ENCODE results near the gene SMIM21. TPM values are rescaled to one million over a fixed set of nuclear protein-coding genes. Genes with fewer than 3 reads are reported as not detected.

The SMIM21 gene
- total RNA-seq, 4 donors from 2014 or later = not detected

DNA sequence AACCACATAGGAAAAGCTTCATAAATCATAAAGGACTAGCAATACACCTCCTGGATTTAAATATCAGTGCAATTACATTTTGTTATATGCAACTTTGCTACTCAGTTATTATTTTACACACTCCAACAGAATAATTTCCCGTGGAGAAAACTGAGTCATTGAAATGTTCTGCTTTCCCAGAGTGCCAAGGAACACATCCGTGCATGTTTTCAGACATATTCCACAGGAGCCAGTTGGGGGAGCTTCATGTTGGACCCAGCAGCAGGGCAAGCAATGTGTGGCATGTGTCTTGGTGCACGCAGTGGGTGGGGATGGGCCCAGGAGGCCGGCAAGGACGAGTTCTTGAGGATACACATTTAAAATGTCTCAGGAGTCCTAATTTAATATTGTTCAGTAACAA lies 14.4 kb upstream of the SMIM21 start:
- Histone ChIP-seq H3K27me3 (peaks cover 0 to 8% of the 10 kb centered on the region in 2 donors), H3K36me3 (no peaks in the 10 kb centered on the region), H3K4me3 (no peak overlapping the region), H3K27ac (no peak overlapping the region), H3K4me1 (no peaks in the 10 kb centered on the region), H3K9me3 (no peaks in the 10 kb centered on the region)
- TF ChIP-seq POLR2A (IDR thresholded peaks at IDR 0.05) (no peak), EP300 (IDR thresholded peaks at IDR 0.05) (no peak)
- TF ChIP-seq, protein P1, sequence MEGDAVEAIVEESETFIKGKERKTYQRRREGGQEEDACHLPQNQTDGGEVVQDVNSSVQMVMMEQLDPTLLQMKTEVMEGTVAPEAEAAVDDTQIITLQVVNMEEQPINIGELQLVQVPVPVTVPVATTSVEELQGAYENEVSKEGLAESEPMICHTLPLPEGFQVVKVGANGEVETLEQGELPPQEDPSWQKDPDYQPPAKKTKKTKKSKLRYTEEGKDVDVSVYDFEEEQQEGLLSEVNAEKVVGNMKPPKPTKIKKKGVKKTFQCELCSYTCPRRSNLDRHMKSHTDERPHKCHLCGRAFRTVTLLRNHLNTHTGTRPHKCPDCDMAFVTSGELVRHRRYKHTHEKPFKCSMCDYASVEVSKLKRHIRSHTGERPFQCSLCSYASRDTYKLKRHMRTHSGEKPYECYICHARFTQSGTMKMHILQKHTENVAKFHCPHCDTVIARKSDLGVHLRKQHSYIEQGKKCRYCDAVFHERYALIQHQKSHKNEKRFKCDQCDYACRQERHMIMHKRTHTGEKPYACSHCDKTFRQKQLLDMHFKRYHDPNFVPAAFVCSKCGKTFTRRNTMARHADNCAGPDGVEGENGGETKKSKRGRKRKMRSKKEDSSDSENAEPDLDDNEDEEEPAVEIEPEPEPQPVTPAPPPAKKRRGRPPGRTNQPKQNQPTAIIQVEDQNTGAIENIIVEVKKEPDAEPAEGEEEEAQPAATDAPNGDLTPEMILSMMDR (IDR thresholded peaks at IDR 0.05) = no peak
- WGBS, 2 donors = 80 to 88% methylated on average over 5 of the region's 5 CpGs
- no peak for DNase-seq (ENCODE audit: low spot score in 2 of 2)

- WGBS, 2 donors = 72 to 87% methylated on average over 4 of the region's 4 CpGs
- Histone ChIP-seq H3K27ac (no peak overlapping the region), H3K36me3 (no peaks in the 10 kb centered on the region)
These were observed 11.8 kb upstream of the SMIM21 start for GRCh38 chr18:75439348-75439747.

GRCh38 chr18:75438891-75439290 lies 11.4 kb upstream of the SMIM21 start:
- no peaks in the 10 kb centered on the region for H3K36me3 ChIP-seq
- peaks cover 0 to 8% of the 10 kb centered on the region in 2 donors for H3K27me3 ChIP-seq
- TF ChIP-seq POLR2A (IDR thresholded peaks at IDR 0.05) (no peak), EP300 (IDR thresholded peaks at IDR 0.05) (no peak)
- TF ChIP-seq, protein P1 (IDR thresholded peaks at IDR 0.05) = no peak
- H3K4me1 ChIP-seq = no peaks in the 10 kb centered on the region
- WGBS, 2 donors = 41 to 50% methylated on average over 3 of the region's 3 CpGs
- H3K27ac ChIP-seq = no peak overlapping the region
- no peak for DNase-seq (ENCODE audit: low spot score in 2 of 2)
- no peaks in the 10 kb centered on the region for H3K9me3 ChIP-seq
- no peak overlapping the region for H3K4me3 ChIP-seq

More at GRCh38 chr18:75439348-75439747, 11.8 kb upstream of the SMIM21 start:
- Histone ChIP-seq H3K27me3 (peaks cover 0 to 8% of the 10 kb centered on the region in 2 donors), H3K4me1 (no peaks in the 10 kb centered on the region), H3K4me3 (no peak overlapping the region), H3K9me3 (no peaks in the 10 kb centered on the region)
- DNase-seq (ENCODE audit: low spot score in 2 of 2) = no peak
- no peak for TF ChIP-seq EP300 (IDR thresholded peaks at IDR 0.05)
- no peak for TF ChIP-seq POLR2A (IDR thresholded peaks at IDR 0.05)
- TF ChIP-seq, protein P1 (IDR thresholded peaks at IDR 0.05) = no peak

GRCh38 chr18:75437979-75438378 lies 10.5 kb upstream of the SMIM21 start:
- no peak for TF ChIP-seq POLR2A (IDR thresholded peaks at IDR 0.05)
- TF ChIP-seq, protein P1 (IDR thresholded peaks at IDR 0.05) = no peak
- TF ChIP-seq EP300 (IDR thresholded peaks at IDR 0.05) = no peak
- no peaks in the 10 kb centered on the region for H3K36me3 ChIP-seq
- no peak overlapping the region for H3K4me3 ChIP-seq
- H3K27me3 ChIP-seq = peaks cover 0 to 8% of the 10 kb centered on the region in 2 donors
- no peaks in the 10 kb centered on the region for H3K9me3 ChIP-seq
- H3K27ac ChIP-seq = no peak overlapping the region
- DNase-seq (ENCODE audit: low spot score in 2 of 2) = no peak
- no peaks in the 10 kb centered on the region for H3K4me1 ChIP-seq
- WGBS, 2 donors = 86 to 89% methylated on average over 3 of the region's 3 CpGs

- H3K27ac ChIP-seq = no peak overlapping the region
- TF ChIP-seq EP300 (IDR thresholded peaks at IDR 0.05) (no peak), POLR2A (IDR thresholded peaks at IDR 0.05) (no peak)
- TF ChIP-seq, protein P1 (IDR thresholded peaks at IDR 0.05) = no peak
- WGBS, 2 donors = 70 to 78% methylated on average over 8 of the region's 8 CpGs
- no peak overlapping the region for H3K4me3 ChIP-seq
- no peaks in the 10 kb centered on the region for H3K36me3 ChIP-seq
- no peak for DNase-seq (ENCODE audit: low spot score in 2 of 2)
- no peaks in the 10 kb centered on the region for H3K27me3 ChIP-seq
- no peaks in the 10 kb centered on the region for H3K4me1 ChIP-seq
- H3K9me3 ChIP-seq = no peaks in the 10 kb centered on the region
These were observed 5.6 kb upstream of the SMIM21 start for GRCh38 chr18:75433098-75433497.
